ENCODE results near the gene SBF2. TPM values are rescaled to one million over a fixed set of nuclear protein-coding genes. Genes with fewer than 3 reads are reported as not detected.
"Not testable (repeated sequence)": the region's sequence is repeated elsewhere in the genome, so short reads cannot be mapped to it uniquely, and the experiment has no call there.

The SBF2 gene
- total RNA-seq, 1 experiment from 2014 or later, result 16.7 TPM

GRCh38 chr11:10130875-10131274 lies 163.1 kb downstream of the SBF2 start:
- H3K27me3 ChIP-seq, result no peaks in the 10 kb centered on the region
- no peak overlapping the region for H3K4me3 ChIP-seq
- DNase-seq, result no peak
- H3K36me3 ChIP-seq, result peaks cover 10% of the 10 kb centered on the region
- H3K9me3 ChIP-seq, result peaks cover 5% of the 10 kb centered on the region

- DNase-seq, H3K36me3 ChIP-seq, H3K4me3 ChIP-seq, H3K27me3 ChIP-seq, H3K9me3 ChIP-seq: not testable (repeated sequence)
Measured at GRCh38 chr11:10129184-10129583, 164.8 kb downstream of the SBF2 start.

- DNase-seq, result no peak
- Histone ChIP-seq H3K9me3 (no peaks in the 10 kb centered on the region), H3K36me3 (no peaks in the 10 kb centered on the region), H3K27me3 (no peaks in the 10 kb centered on the region), H3K4me3 (no peak overlapping the region)
Measured at GRCh38 chr11:10125522-10126133, 168.4 kb downstream of the SBF2 start.

GRCh38 chr11:10122326-10123197 lies 171.5 kb downstream of the SBF2 start:
- Histone ChIP-seq H3K36me3 (no peaks in the 10 kb centered on the region), H3K4me3 (no peak overlapping the region), H3K27me3 (no peaks in the 10 kb centered on the region), H3K9me3 (no peaks in the 10 kb centered on the region)
- DNase-seq, result peak; percentile 48

- Histone ChIP-seq H3K27me3 (no peaks in the 10 kb centered on the region), H3K36me3 (no peaks in the 10 kb centered on the region), H3K9me3 (0 out of 2 replicates have a peak, but pooled peaks cover 2% of the 10 kb centered on the region), H3K4me3 (no peak overlapping the region)
- no peak for DNase-seq
Measured at GRCh38 chr11:10118865-10119264, 175.2 kb downstream of the SBF2 start.

GRCh38 chr11:10117709-10118351 lies 176.2 kb downstream of the SBF2 start:
- Histone ChIP-seq H3K27me3 (no peaks in the 10 kb centered on the region), H3K9me3 (0 out of 2 replicates have a peak, but pooled peaks cover 2% of the 10 kb centered on the region), H3K4me3 (no peak overlapping the region), H3K36me3 (no peaks in the 10 kb centered on the region)
- no peak for DNase-seq

GRCh38 chr11:10116588-10116987 lies 177.4 kb downstream of the SBF2 start:
- DNase-seq, result no peak
- Histone ChIP-seq H3K4me3 (no peak overlapping the region), H3K9me3 (peaks cover 2% of the 10 kb centered on the region; the same call in 1 of the 2 replicates), H3K27me3 (no peaks in the 10 kb centered on the region), H3K36me3 (0 out of 2 replicates have a peak, but pooled peaks cover 2% of the 10 kb centered on the region)

GRCh38 chr11:10114593-10115404 lies 179.2 kb downstream of the SBF2 start:
- 0 out of 2 replicates have a peak, but pooled peaks cover 2% of the 10 kb centered on the region for H3K36me3 ChIP-seq
- peak; percentile 57 for DNase-seq

GRCh38 chr11:10113852-10114251 lies 180.2 kb downstream of the SBF2 start:
- peaks cover 2% of the 10 kb centered on the region; the same call in 1 of the 2 replicates for H3K9me3 ChIP-seq
- no peaks in the 10 kb centered on the region for H3K27me3 ChIP-seq
- H3K36me3 ChIP-seq, result 0 out of 2 replicates have a peak, but pooled peaks cover 2% of the 10 kb centered on the region
- no peak overlapping the region for H3K4me3 ChIP-seq
- no peak for DNase-seq

More at GRCh38 chr11:10114593-10115404, 179.2 kb downstream of the SBF2 start:
- peaks cover 2% of the 10 kb centered on the region; the same call in 1 of the 2 replicates for H3K9me3 ChIP-seq
- H3K4me3 ChIP-seq, result no peak overlapping the region
- no peaks in the 10 kb centered on the region for H3K27me3 ChIP-seq

- Histone ChIP-seq H3K36me3 (0 out of 2 replicates have a peak, but pooled peaks cover 2% of the 10 kb centered on the region), H3K4me3 (no peak overlapping the region), H3K27me3 (no peaks in the 10 kb centered on the region), H3K9me3 (no peaks in the 10 kb centered on the region; the same call in 1 of the 2 replicates)
- DNase-seq, result no peak
Measured at GRCh38 chr11:10109806-10110205, 184.2 kb downstream of the SBF2 start.

GRCh38 chr11:10108915-10109680 lies 184.9 kb downstream of the SBF2 start:
- peak; percentile 44 for DNase-seq
- H3K27me3 ChIP-seq, result no peaks in the 10 kb centered on the region
- H3K9me3 ChIP-seq, result no peaks in the 10 kb centered on the region; the same call in 1 of the 2 replicates
- no peak overlapping the region for H3K4me3 ChIP-seq
- H3K36me3 ChIP-seq, result 0 out of 2 replicates have a peak, but pooled peaks cover 2% of the 10 kb centered on the region

- Histone ChIP-seq H3K36me3 (0 out of 2 replicates have a peak, but pooled peaks cover 2% of the 10 kb centered on the region), H3K9me3 (no peaks in the 10 kb centered on the region; the same call in 1 of the 2 replicates), H3K27me3 (no peaks in the 10 kb centered on the region), H3K4me3 (no peak overlapping the region)
- no peak for DNase-seq
Measured at GRCh38 chr11:10107497-10107896, 186.5 kb downstream of the SBF2 start.

- H3K9me3 ChIP-seq, result peaks cover 23% of the 10 kb centered on the region
- H3K4me3 ChIP-seq, result no peak overlapping the region
- no peaks in the 10 kb centered on the region for H3K27me3 ChIP-seq
- DNase-seq, result no peak
- peaks cover 11% of the 10 kb centered on the region for H3K36me3 ChIP-seq
Measured at GRCh38 chr11:10097615-10098014, 196.4 kb downstream of the SBF2 start.

- H3K9me3 ChIP-seq, result peaks cover 20% of the 10 kb centered on the region
- H3K36me3 ChIP-seq, result peaks cover 11% of the 10 kb centered on the region
- no peak for DNase-seq
- H3K27me3 ChIP-seq, result no peaks in the 10 kb centered on the region
- no peak overlapping the region for H3K4me3 ChIP-seq
Measured at GRCh38 chr11:10096987-10097386, 197.0 kb downstream of the SBF2 start.

GRCh38 chr11:10095412-10096208 lies 198.4 kb downstream of the SBF2 start:
- DNase-seq, result no peak
- Histone ChIP-seq H3K27me3 (no peaks in the 10 kb centered on the region), H3K9me3 (peaks cover 19% of the 10 kb centered on the region), H3K4me3 (no peak overlapping the region), H3K36me3 (peaks cover 10% of the 10 kb centered on the region)
